ENCODE results near the gene IGSF22. TPM values are rescaled to one million over a fixed set of nuclear protein-coding genes. Genes with fewer than 3 reads are reported as not detected.

IGSF22 gene
- total and polyA plus RNA-seq, 9 of the 15 experiments (the other 6 are each of a cell fraction or from before 2014, with no cell fraction given) = not detected

GRCh38 chr11:18698341-18699268 lies 27.4 kb downstream of the IGSF22 start, which contains the start of gene TMEM86A (continued):
- TF ChIP-seq GMEB1 (CRISPR knock-in tag; IDR thresholded peaks at IDR 0.05) (peak; percentile 67), ZFX (CRISPR knock-in tag; IDR thresholded peaks at IDR 0.05) (0 out of 2 replicates have a peak, but pooled peaks have one; percentile 26), TBP (optimal IDR thresholded peaks at IDR 0.05; ENCODE audit: low read depth, low read length) (peak; percentile 21), CBFA2T2 (conservative IDR thresholded peaks at IDR 0.05) (peak; percentile 23; the same call in 1 of the 2 replicates), ZNF124 (CRISPR knock-in tag; IDR thresholded peaks at IDR 0.05) (0 out of 2 replicates have a peak, but pooled peaks have one; percentile 31), USF1 (CRISPR knock-in tag; IDR thresholded peaks at IDR 0.05) (peak; percentile 84), SIN3B (IDR thresholded peaks at IDR 0.05; ENCODE audit: low read depth) (0 out of 2 replicates have a peak, but pooled peaks have one; percentile 41), CXXC5 (CRISPR knock-in tag; IDR thresholded peaks at IDR 0.05) (peak; percentile 67), HMGN3 (IDR thresholded peaks at IDR 0.05; ENCODE audit: borderline replicate concordance, extremely low read depth, insufficient read length, low read depth, low read length) (peak; percentile 20), CREM (IDR thresholded peaks at IDR 0.05; ENCODE audit: low read depth) (peak; percentile 82), ZBTB9 (CRISPR knock-in tag; IDR thresholded peaks at IDR 0.05) (peak; percentile 87; the same call in 1 of the 2 replicates)

Data from K562 (cell line).